B cell (primary cell): Measurements from ENCODE around the gene FCRL3.

ENCODE experiments used
- EZH2 ChIP-seq: IDR thresholded peaks from 2 replicates; pipeline ENCODE4 v1.6.1; 2012; ENCODE audit warnings: borderline replicate concordance, low read depth, mild to moderate bottlenecking, moderate library complexity, low read length; ENCODE audit not compliant: insufficient read depth, poor library complexity, severe bottlenecking
- TF ChIP-seq, protein P1 (sequence below): fragments of 200-600 bp; IDR thresholded peaks from one replicate; pipeline ENCODE4 v1.8.0; 2022; ENCODE audit warnings: antibody characterized with exemption, mild to moderate bottlenecking

DNA sequence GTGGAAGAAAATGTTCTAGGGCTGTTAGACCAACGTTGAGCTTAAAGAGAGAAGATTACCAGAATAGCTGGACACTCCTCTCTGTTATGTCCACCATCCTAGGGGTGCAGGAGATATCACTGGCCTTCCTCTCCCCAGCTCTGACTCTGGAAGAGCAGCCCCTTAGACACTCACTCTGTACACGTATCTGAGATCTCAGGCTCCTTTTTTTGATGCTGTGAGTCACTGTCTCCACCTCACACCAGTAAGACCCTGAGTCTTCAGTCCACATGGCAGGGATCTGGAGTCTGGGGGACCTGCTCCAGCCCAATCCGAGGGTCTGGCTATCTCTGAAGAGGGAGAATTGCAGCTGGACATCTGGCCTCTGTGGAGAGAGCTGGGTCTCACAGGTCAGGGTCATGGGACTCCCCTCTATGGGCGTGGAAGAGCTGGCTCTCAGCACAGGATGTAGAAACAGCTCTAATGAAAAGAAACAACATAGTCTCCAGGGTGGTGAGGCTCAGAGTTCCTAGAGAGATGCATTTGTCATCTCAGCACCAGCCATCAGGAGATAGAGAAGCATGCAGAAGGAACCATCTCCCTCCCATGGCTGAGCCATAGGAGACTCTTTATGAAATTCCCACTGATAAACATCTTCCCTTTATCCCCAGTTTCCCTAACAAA is 3.5 kb downstream of the FCRL3 start:
- TF ChIP-seq, protein P1, sequence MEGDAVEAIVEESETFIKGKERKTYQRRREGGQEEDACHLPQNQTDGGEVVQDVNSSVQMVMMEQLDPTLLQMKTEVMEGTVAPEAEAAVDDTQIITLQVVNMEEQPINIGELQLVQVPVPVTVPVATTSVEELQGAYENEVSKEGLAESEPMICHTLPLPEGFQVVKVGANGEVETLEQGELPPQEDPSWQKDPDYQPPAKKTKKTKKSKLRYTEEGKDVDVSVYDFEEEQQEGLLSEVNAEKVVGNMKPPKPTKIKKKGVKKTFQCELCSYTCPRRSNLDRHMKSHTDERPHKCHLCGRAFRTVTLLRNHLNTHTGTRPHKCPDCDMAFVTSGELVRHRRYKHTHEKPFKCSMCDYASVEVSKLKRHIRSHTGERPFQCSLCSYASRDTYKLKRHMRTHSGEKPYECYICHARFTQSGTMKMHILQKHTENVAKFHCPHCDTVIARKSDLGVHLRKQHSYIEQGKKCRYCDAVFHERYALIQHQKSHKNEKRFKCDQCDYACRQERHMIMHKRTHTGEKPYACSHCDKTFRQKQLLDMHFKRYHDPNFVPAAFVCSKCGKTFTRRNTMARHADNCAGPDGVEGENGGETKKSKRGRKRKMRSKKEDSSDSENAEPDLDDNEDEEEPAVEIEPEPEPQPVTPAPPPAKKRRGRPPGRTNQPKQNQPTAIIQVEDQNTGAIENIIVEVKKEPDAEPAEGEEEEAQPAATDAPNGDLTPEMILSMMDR, result no peak
- TF ChIP-seq EZH2, result no peak
